Tongue (tissue), 2 donors: Measurements from ENCODE around the gene BCAM. TPM values are rescaled to one million over a fixed set of nuclear protein-coding genes. Genes with fewer than 3 reads are reported as not detected.

ENCODE experiments used
- DNase-seq: peaks from one replicate; pipeline ENCODE4 v3.0.0-alpha.2; 2015
- total RNA-seq: library from RNA; depleted of rRNA; stranded (reverse); fragments of >200 nt; gene quantifications from one replicate; pipeline ENCODE4 v1.2.3, GENCODE V29; 2014

The BCAM gene
- total RNA-seq, 1 donor from 2014 or later = 188 TPM

GRCh38 chr19:44789943-44790483 is 18.9 kb upstream of the BCAM start:
- DNase-seq = no peak

- DNase-seq = peak; percentile 79
Observed at GRCh38 chr19:44792281-44792680, 16.6 kb upstream of the BCAM start.

- DNase-seq = no peak
Observed at GRCh38 chr19:44794610-44795009, 14.3 kb upstream of the BCAM start.

GRCh38 chr19:44795398-44795987 is 13.4 kb upstream of the BCAM start:
- DNase-seq = no peak

GRCh38 chr19:44796701-44797115 is 12.2 kb upstream of the BCAM start:
- peak; percentile 57 for DNase-seq

- DNase-seq = no peak
Observed at GRCh38 chr19:44799627-44800346, 9.1 kb upstream of the BCAM start.

GRCh38 chr19:44800461-44800860 is 8.4 kb upstream of the BCAM start:
- peak; percentile 89 for DNase-seq

GRCh38 chr19:44803442-44804428 is 5.2 kb upstream of the BCAM start:
- DNase-seq = no peak

GRCh38 chr19:44806291-44806690 is 2.6 kb upstream of the BCAM start:
- DNase-seq = peak; percentile 15

GRCh38 chr19:44807162-44807561 is 1.7 kb upstream of the BCAM start:
- peak; percentile 71 for DNase-seq

- peak; percentile 47 for DNase-seq
Observed at GRCh38 chr19:44807652-44808462, 1.0 kb upstream of the BCAM start.

GRCh38 chr19:44809577-44810233 is 802 bp downstream of the BCAM start:
- DNase-seq = peak; percentile 29

GRCh38 chr19:44810234-44811121 is 1.6 kb downstream of the BCAM start:
- DNase-seq = peak; percentile 12

GRCh38 chr19:44811122-44811419 is 2.2 kb downstream of the BCAM start:
- DNase-seq = no peak

GRCh38 chr19:44812142-44812718 is 3.3 kb downstream of the BCAM start:
- DNase-seq = no peak

GRCh38 chr19:44813070-44813840 is 4.4 kb downstream of the BCAM start:
- DNase-seq = no peak

GRCh38 chr19:44813841-44814470 is 5.1 kb downstream of the BCAM start:
- no peak for DNase-seq

- DNase-seq = no peak
Observed at GRCh38 chr19:44814517-44814916, 5.6 kb downstream of the BCAM start.

- DNase-seq = peak; percentile 88
Observed at GRCh38 chr19:44816301-44816700, 7.4 kb downstream of the BCAM start.
